ENCODE data around the gene TTC29.
"Not testable (repeated sequence)": the region's sequence is repeated elsewhere in the genome, so short reads cannot be mapped to it uniquely, and the experiment has no call there.

TTC29 gene

DNA sequence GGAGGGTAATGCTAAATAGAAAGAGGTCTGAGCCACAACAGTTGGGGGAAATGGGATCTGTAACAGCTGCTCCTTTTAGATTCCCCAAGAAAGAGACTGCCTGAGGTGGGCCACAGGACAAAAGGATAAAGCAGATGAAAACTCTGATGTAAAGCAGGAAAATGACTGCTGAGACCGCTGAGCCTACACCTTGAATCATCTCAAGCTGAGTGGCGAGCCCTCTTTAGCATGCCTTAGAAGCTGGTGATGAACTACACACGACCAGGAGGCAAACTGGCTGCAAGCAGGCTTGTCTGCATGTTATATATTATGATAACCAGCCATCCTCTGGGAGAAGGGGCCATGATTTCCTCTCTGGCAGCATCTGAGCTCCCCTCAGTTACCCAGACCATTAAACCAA is 88.4 kb downstream of the TTC29 start:
- DNase-seq (ENCODE audit: extremely low read depth in 1 of 2, low read depth in 1 of 2) = no peak

DNA sequence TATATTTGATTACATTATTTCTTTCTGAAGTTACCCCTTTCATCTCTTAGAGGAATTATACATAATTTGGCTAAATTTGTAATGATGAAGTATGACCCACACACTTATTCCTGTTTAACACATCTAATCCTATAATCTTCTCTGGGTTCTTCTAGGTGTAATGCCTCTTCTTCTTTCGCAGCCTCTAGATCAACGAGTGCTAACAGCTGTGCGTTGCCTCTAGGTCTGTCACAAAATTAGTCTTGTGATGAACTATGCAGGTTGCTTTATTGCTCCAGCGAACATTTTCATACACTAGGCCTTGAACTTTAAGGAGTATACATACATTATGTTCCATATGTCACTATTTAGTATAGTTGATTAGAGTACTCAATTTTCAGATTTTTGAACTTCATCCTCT is 89.9 kb downstream of the TTC29 start:
- no peak for DNase-seq (ENCODE audit: extremely low read depth in 1 of 2, low read depth in 1 of 2)

DNA sequence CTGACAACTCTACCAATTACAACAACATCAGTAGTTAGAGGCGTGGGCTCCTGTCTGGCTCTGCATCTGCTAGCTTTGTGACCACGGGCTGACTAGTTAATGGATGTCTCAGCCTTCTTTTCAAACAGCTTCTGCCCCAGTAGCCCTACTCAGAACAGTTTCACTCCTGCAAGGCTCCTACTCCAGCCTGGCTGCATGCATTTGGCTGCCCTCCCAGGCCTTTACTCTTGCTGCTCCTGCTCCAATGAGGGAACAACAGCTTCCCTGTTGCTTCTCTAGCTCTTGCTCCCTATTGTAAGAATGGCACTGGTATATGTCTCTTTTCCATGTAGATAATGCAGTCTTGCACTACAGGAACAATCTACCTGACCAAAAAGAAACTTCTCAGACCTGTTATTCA is 93.3 kb downstream of the TTC29 start:
- no peak for DNase-seq (ENCODE audit: extremely low read depth in 1 of 2, low read depth in 1 of 2)

DNA sequence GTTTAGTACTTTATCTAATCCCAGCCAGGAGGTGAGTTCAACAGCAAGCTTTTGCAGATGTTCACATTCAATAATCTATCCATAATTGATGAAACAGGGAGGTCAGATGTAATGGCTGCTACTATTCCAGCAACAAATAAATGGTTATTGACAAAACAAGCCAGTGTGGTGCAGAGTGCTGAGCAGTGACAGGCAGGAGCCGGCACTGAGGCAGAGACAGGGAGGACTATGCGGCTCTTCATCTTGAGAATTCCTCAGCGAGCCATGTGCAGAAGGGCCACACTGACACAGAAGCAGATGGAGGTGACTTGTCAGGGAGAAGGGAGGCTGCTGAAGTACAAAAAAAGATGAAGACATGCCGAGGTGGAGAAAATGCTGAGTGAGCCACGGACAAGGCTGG is 98.3 kb downstream of the TTC29 start:
- no peak for DNase-seq (ENCODE audit: extremely low read depth in 1 of 2, low read depth in 1 of 2)

DNA sequence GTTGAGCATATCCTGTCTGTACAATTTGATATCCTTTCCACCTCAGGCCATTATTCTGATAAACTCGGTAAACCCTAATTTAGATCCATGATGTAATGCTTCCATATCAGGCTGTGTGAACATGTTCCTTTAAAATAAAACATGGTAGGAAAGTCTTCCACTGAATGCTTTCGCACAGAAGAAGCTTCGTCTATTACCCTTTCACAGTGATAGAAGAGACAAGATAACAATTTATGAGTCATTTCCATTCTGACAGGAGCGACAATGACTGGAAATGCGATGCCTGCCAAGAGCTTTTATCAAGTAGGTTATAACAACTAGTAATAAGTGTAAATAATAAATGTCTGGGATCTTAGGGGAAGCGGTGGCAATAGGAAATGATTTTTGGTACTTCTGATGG is 98.8 kb downstream of the TTC29 start:
- DNase-seq (ENCODE audit: extremely low read depth in 1 of 2, low read depth in 1 of 2) = no peak

DNA sequence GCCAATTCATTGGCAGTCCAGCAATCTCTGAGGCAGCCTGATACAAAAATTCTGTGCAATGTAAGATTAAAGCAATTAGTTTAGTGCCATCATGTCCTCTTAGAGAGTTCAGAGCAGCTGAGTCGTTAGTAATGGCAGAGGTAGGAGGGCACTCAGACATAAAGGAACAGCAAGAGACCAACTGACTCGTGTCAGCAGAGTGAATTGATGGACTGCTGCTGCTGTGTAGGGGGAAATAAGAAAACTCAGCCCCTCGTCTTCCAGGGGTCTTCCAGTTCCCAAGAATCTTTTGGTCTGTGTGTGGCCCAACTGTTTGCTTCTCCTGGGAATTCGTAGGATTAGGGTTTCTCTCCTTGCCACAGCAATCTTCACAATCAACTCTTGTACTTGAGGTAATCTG is 100.9 kb downstream of the TTC29 start:
- DNase-seq (ENCODE audit: extremely low read depth in 1 of 2, low read depth in 1 of 2) = no peak

DNA sequence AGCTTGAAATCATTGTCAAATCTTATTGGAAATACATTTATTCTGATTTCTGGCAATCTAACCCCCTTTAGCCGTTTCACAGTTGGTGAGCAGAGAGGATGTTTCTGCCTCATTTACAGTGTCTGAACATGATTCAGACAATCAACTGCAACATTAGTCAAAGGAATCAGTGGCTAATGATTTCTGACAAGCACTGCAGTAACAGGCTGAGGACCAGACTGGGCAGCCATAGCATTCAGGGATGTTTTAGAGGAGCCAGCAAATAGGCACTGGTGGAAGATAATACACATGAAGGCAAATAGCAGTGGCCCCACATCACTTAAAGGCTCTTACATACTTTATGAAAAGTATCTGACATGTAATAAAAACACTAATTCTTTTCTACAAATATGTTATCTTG is 102.8 kb downstream of the TTC29 start:
- no peak for DNase-seq (ENCODE audit: extremely low read depth in 1 of 2, low read depth in 1 of 2)

DNA sequence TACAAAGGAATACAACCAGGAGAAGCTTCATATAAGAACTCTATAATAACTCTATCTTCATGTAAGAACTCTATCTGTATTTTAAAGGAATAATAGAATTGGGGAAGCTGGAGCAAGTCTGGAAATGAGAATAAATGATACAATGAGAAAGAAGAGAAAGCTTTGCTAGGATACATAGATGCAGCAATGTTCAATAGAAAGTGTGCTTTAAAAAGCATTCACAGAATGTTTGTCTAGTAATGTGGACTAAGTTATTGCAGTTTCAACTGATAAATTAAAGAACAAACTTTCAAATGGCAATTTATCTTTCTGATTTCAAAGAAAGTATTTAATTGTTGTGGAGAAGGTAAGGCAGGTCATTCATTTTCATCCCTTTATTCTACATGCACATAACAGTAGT is 104.9 kb downstream of the TTC29 start:
- no peak for DNase-seq (ENCODE audit: extremely low read depth in 1 of 2, low read depth in 1 of 2)

DNA sequence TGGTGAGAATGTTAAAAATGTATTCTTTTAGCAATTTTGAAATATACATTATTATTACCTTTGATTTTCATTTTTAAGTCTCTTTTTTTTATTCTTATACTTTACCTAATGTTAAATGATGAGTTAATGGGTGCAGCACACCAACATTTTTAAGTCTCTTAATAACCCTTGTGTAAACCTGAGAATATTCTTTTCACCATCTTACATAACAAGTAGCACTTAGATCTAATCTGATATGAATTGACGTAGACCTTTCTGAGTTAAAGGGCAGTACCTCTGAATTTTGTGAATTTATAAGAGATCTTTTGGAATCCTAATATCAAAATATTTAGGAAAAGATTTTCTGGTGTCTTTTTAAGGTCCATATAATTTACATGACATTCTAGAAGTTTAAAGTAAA is 110.6 kb downstream of the TTC29 start:
- no peak for DNase-seq (ENCODE audit: extremely low read depth in 1 of 2, low read depth in 1 of 2)

DNA sequence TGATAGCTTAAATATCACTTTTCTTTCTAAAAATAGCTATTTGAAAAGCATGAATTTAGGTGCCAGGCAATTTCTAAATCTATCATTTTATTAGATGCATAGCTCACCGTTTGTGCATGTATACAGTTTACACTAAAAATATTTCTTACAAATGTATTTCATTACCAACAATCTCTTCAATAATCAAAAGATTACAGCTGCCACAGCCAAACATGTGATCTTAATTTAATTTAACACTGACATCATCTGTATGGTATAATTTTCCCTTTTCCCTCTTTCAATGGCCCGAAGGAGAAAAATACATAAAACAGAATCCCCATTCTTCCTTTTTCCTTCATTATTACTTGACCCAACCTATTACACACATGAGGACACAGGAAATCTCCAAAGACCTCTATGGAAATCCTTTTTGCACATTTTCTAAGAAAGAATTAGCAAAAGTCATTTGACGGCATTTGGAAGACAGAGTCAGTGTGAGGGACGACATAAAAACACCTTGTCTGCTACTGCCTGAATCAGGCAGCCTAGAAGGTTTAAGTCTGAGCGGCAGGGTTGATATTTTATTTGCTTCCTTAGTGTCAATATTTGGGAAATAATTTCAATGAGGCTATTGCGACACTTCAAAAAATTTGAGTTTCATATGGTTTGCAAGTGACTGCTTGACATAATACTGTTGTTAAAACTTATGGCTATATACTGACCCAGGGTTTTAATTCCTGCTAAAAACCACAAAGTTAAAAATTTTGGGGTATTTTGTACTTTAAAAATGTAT is 111.2 kb downstream of the TTC29 start:
- DNase-seq (ENCODE audit: extremely low read depth in 1 of 2, low read depth in 1 of 2) = no peak

DNA sequence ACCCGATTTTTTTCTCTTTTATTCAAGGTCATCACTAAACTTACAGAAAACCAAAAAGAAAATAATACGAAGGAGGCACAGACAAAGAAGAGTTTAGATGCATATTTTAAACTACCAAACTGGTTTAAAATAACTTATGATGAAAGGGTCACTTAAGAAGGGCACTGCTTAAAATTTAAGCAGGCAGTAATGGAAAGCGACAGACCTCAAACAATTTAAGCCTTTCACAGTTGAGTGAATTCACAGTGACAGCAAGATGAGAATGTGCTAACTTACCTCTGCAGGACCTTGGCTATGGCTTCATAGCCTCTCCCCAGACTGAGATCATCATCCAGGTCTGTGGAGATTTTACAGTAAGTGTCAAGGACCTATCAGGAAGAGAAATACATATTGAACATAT is 112.1 kb downstream of the TTC29 start:
- DNase-seq (ENCODE audit: extremely low read depth in 1 of 2, low read depth in 1 of 2) = no peak

DNA sequence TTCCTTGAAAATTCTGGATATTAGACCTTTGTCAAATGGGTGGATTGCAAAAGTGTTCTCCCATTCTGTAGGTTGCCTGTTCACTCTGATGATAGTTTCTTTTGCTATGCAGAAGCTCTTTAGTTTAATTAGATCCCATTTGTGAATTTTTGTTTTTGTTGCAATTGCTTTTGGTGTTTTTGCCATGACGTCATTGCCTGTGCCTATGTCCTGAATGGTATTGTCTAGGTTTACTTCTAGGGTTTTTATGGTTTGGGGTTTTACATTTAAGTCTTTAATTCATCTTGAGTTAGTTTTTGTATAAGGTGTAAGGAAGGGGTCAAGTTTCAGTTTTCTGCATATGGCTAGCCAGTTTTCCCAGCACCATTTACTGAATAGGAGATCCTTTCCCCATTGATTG is 122.7 kb downstream of the TTC29 start:
- not testable (repeated sequence) for DNase-seq (ENCODE audit: extremely low read depth in 1 of 2, low read depth in 1 of 2)

DNA sequence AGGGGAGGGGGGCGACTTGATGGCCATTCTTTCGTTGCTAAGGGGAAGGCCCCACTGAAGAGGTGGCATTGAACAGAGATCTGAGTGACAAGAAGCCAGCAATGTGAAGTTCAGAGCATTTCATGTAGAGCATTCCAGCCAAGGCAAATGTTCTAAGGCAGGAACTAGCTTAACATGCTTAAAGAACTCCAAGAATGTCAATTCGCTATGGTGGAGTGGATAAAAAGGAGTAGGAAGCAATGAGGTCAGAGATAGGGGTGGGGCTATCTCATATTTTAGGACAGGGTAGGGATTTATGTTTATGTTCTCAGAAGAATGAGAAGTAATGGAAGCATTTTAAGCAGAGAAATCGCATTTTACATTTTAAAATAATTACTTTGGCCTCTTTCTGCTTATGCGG is 130.9 kb downstream of the TTC29 start:
- DNase-seq (ENCODE audit: extremely low read depth in 1 of 2, low read depth in 1 of 2) = no peak

DNA sequence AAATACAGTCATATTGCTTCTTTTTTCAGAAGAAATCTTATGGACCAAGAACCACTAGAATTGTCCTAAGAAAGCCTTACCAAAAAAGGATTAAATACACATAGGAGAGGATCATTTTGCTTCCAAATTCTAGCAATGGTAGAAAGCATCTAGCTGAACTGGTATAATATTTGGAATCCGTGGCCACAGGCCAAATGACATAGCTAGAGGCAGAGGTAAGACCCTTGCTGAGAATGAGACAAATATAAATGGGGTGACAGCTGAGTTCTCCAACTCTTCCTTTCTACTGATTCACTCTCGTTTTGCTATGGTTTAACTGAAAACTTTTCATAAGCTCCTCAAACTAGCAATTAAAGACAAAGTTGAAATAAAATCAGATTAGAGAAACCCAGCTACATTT is 150.0 kb downstream of the TTC29 start:
- no peak for DNase-seq (ENCODE audit: extremely low read depth in 1 of 2, low read depth in 1 of 2)

DNA sequence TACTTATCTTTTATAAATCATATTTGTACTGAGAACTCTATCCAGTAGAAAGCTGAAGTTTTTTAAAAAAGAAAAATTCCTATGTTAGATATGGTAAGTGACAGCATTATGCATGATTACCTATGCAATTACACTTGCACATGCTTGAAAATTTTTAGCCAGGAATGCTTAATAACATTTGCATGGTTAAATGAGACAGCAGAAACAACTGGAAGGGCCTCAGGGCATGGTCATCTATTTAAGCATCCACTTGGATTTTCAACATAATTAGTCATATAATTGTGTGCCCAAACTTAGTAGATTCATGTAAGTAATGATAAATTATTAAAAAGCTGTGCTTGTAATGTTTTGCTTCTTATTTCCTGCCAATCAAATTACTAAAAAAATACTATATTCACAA is 151.9 kb downstream of the TTC29 start:
- no peak for DNase-seq (ENCODE audit: extremely low read depth in 1 of 2, low read depth in 1 of 2)

DNA sequence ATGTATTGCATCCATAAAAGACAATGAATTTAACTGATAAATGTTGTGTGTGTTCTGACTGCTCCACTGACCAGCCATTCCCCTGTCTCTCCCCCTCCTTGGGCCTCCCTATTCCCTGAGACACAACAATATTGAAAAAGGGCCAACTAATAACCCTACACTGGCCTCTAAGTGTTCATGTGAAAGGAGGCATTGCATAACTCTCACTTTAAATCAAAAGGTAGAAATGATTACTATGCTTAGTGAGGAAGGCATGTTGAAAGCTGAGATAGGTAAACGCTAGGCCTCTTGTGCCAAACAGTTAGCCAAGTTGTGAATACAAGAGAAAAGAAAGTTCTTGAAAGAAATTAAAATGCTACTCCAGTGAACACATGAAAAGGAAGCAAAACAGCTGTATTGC is 154.2 kb downstream of the TTC29 start:
- no peak for DNase-seq (ENCODE audit: extremely low read depth in 1 of 2, low read depth in 1 of 2)

DNA sequence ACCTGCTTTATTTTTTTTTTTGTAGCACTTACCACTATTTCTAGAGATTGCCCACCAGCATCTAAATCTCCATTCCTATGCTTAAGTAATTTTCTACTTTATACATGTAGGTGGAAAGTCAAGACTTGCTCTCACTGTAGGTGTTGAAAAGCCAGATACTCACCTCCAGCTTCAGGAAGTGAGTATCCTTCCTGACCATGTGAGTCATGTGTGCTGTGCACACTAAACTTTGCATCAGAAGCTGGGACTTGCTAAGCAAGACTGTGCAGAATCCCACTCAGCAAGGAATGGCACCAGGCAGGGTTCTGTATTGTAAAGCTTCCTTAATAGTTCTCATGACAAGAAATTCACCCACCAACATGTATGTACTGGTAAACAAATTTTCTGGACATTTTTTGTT is 155.1 kb downstream of the TTC29 start:
- no peak for DNase-seq (ENCODE audit: extremely low read depth in 1 of 2, low read depth in 1 of 2)

DNA sequence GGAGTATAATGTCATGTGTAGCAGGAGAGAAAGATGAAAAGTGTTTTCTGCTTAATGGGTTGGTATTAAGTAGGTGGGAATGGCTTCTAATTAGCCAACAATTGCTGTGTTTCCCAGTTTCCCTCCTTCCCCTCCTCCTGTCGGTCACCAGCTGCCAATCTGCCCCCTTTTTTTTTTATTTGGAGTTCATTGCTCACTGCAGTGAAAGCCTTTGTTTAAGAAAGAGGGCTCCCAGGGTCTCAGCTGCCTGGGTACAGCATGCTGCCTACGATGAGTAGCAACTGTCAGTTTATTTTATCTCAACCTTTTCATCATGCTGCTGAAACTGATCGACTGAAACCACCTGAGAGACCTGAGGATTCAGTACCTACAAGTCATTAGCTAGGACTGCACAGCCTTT is 157.9 kb downstream of the TTC29 start:
- DNase-seq (ENCODE audit: extremely low read depth in 1 of 2, low read depth in 1 of 2) = no peak

DNA sequence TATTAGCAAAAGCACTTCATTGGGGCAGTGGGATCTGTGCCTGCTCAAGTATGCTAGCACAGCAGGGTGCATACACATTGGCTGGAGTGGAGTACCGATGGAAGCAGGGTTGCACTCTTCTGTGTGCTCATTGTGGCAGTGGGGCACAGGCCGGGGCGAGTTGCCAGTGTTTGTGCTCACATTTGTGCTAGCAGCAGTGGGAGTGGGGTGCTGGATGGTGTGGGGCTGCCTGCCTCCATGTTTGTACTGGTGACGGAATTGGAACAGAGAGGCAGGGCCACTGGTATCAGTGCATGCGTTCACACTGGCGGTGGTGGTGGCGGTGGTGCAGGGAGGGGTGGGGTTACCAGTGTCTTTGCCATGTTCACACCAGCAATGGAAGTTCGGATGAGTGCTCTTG is 169.0 kb downstream of the TTC29 start:
- DNase-seq (ENCODE audit: extremely low read depth in 1 of 2, low read depth in 1 of 2) = no peak

DNA sequence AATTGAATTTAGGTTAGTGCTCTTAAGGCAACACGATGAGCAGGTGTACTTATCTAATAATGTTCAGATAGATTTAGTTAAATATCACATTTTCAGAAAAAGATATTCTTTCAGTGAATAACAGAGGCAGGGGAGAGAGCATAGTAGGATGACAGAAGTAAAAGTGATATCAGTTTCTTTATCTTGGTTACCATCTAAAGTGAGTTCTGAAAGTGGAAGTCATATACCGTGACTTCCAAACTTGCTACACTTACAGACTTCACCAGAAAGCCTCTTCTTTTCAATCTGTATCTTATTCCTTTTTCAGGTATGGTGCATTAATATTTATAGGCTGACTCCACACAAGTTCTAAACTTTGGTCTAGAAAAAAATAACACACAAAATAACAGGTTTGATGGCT is 182.1 kb downstream of the TTC29 start:
- no peak for DNase-seq (ENCODE audit: extremely low read depth in 1 of 2, low read depth in 1 of 2)

DNA sequence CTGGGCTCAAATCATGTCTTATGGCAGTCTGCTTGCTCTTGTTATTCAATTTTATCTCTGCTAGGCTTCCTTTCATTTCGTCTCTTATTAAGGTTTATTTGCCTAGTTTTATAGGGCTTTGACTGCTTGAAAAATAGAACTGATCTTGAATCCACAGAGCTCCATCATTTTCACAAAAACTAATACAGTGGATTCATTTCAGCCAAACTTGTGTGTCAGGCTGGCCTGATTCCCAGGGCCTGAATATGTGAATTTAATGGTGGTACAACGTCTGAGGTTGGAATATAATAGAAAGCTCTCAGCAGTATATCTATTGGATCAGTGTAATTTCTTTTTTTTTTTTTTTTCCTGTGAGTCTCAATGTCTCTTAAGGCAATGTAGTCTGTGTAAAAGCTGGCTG is 183.6 kb downstream of the TTC29 start:
- DNase-seq (ENCODE audit: extremely low read depth in 1 of 2, low read depth in 1 of 2) = no peak

DNA sequence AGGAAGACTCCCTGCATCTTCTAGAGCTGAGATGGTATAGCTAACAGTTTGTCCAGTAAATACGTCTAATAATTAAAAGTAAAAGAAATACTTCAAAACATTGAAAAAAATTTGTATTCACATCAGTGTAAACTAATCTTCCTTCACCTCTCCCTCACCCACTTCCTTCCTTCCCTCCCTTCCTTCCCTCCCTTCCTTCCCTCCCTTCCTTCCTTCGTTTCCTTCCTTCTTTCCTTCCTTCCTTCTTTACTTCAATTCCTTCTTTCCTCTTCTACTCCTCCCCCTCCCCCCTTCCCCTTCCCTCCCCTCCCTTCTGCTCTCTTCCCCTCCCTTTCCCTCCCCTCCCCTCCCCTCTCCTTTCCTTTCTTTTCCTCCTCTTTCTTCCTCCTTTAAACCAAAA is 203.2 kb downstream of the TTC29 start:
- DNase-seq (ENCODE audit: extremely low read depth in 1 of 2, low read depth in 1 of 2) = no peak

DNA sequence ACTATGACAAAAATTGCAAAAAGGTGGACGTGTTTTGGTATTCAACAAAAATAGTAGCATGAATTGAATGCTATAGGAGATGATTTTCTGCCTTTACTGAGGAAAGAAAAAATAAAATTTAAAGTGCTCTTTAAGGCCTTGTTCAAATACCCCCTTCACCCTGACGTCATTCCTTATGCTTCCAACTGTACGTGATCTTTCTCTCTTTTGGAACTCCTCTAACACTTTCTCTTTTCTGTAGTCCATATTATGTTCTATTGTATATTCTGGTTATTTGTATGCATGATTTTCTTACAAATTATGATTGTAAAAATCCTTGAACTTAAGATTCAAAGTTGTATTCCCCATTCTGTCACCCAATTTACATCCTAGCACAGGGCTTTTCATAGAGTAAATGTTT is 206.5 kb downstream of the TTC29 start:
- DNase-seq (ENCODE audit: extremely low read depth in 1 of 2, low read depth in 1 of 2) = no peak

Measured in stimulated activated CD8-positive, alpha-beta memory T cell treated with anti-CD3 and anti-CD28 coated beads, Interleukin-7, amount 100 ng/mL, for 48 hours (primary cell).